GM19328 (cell line): ENCODE data around the gene DUSP22.

Experiments
- ATAC-seq: cut with Tn5 transposase; IDR thresholded peaks from one replicate; pipeline ENCODE4 v1.9.1; 2021; ENCODE audit warnings: mild to moderate bottlenecking, moderate library complexity; ENCODE audit not compliant: unreplicated experiment

The DUSP22 gene

GRCh38 chr6:392441-393390 is 100.4 kb downstream of the DUSP22 start:
- no peak for ATAC-seq

DNA sequence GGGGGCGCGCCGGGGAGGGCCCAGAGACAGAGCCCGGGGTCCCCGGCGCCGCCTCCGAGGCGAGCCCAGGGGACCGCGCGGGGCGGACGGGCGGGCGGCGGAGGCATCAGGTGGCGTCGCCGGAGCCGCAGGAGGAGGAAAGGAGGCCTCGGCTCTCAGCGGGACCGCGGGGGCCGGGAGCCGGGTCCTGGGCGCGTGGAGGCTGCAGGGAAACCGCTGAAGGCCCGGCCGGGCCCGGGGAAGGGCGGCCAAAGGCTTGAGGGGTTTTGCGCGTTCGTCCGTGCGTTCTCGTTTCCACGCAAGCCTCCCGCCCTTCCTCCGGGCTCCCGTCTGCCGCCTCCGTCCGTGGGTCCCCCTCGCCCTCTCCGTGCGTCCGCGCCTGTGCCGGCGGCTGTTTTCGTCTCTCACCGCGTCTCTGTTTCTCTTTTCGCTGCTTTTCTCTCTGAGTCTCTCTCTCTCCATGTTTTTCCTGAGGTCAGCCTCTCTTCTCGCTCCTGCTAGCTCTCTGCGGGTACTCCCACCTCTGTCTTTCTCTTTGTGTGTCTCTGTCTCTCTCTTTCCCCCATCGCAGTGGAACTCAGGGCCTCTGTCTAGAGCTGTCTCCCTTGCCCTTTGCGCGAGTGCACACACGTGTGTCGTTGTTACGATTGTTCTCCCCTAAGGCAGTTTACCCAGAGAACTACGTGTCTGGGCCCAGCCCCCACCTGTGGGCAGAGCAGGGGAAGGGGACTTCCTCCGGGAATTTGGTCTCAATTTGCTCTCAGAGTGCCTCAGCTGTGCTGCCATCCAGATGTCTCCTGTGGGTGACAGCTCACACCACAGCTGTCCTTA is 101.3 kb downstream of the DUSP22 start:
- no peak for ATAC-seq

DNA sequence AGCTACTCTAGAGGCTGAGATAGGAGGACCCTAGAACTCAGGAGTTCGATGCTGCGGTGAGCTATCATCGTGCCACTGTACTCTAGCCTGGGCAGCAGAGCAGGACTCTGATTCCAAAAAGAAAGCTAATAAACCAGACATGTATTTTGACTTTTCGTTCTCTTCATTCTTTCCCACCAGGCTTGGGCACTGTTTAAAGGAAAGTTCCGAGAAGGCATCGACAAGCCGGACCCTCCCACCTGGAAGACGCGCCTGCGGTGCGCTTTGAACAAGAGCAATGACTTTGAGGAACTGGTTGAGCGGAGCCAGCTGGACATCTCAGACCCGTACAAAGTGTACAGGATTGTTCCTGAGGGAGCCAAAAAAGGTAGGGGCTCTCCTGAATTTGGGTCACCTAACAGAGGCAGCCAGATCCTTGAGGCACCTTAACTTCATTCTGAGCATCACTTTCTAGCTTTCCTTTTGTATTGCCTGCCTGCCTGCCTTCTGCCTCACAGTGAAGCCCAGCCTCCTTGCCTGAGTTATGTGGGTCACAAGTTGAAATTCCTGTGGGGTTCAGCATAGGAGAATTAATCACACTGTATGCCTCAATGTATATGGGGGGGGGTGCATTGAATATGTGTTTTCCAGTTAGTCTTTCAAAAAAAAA is 102.5 kb downstream of the DUSP22 start:
- ATAC-seq: no peak

DNA sequence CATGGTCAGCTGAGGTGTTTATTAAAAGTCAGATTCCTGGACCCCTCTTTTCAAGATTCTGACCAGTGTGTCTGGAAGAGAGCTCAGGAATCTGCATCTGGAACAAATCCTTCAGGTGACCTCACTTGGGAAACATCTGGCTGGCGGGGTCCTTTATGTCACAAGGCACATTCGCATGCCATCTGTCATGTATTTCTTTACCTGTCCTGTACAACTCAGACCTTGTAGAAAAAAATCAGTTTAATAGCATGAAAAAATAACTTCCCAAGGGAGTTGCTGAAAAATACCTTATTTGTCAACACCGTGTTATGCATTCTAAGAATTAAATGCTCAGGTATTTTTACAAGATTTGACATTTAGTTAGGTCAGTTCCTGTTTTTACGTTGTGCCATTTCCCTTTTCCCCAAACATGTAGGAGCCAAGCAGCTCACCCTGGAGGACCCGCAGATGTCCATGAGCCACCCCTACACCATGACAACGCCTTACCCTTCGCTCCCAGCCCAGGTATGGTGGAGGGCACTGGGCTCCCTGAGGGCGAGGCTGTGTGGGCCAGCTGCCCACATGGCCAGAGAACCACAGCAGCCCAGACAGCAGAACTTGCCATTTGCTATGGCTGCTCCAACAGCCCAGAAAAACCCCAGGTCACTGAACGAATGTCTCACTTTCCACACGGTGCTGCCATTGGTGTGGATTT is 103.3 kb downstream of the DUSP22 start:
- no peak for ATAC-seq

DNA sequence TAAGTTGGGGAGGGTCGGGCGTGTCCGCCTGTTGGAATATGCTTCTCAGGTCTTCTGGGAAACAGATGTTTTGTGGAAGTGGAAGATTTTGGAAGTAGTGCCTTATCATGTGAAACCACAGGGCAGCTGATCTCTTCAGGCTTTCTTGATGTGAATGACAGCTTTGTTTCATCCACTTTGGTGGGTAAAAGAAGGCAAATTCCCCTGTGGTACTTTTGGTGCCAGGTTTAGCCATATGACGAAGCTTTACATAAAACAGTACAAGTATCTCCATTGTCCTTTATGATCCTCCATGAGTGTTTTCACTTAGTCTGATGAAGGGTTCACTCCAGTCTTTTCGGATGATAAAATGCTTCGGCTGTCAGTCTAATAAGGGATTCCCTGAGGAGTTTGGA is 103.8 kb downstream of the DUSP22 start:
- ATAC-seq: no peak

GRCh38 chr6:397056-397455 is 104.8 kb downstream of the DUSP22 start:
- no peak for ATAC-seq

DNA sequence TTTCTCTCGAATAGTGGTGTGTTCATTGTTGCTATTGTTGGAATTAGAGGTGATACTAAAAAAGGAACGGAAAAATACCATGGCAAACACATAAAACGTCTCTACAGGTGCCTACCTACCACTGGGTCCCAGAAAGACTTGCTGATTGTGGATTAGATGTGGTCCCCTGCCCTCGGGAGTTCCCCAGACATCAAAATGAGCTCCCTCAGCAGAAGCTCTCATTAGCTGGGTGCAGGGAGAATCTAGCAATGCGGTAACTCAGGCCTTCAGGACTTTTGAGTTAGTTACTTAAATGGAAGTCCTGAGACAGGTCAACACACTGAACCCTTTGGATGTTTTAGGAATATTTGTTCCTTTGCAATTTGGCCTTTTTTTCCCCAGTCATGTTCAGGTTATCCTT is 105.3 kb downstream of the DUSP22 start:
- ATAC-seq: no peak

DNA sequence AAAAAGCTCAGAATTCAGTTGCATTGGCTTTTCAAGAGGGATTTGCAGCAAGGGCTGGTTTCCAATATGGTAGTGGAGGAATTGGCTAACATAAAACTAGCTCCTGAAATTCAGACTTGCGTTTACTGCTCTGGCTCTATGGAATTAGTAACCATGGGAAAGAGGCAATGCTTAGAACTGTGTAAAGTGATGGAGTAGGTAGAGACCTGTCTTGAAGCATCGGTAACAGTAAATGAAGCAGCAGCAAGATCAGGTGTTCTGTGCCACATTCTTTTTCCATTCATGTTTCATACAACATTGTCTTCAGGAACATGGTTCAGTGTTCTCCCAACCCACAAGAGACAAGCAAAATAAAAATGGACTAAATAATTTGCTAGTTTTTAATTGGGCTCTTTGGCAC is 105.8 kb downstream of the DUSP22 start:
- no peak for ATAC-seq

DNA sequence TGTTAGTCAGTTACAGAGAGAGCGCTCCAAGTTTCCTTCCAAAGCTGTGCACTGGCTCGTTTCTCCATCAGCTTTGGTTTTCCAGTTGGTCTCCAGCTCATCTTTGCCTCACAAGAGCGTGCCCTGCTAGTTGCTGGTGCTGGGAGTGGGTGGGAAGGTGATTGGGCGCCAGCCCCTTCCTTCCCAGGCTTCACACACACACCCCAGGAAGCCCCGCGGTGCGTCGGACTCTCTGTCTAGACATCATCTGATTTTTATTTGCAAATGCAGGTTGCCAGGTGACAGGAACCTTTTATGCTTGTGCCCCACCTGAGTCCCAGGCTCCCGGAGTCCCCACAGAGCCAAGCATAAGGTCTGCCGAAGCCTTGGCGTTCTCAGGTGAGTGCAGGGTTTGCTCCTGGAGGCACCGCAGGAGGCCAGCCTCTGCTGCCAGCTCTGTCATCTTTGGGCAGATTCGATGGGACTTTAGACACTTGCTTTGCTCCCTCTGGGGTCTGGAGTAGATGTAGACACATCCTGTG is 106.3 kb downstream of the DUSP22 start:
- ATAC-seq: no peak

- ATAC-seq: no peak
These were observed 107.7 kb downstream of the DUSP22 start for GRCh38 chr6:399785-400534.

GRCh38 chr6:400815-401214 is 108.5 kb downstream of the DUSP22 start:
- no peak for ATAC-seq
